ENCODE measurements around the gene FOXO3.

FOXO3 gene

GRCh38 chr6:108550256-108550655, 10.5 kb upstream of the FOXO3 start:
- Histone ChIP-seq H3K27ac (ENCODE audit: low read depth, low read length) (no peak overlapping the region), H3K36me3 (ENCODE audit: control insufficient read depth, low read length) (no peaks in the 10 kb centered on the region), H4K20me1 (ENCODE audit: control insufficient read depth, insufficient read depth, low read depth, low read length) (no peaks in the 10 kb centered on the region), H3K4me1 (ENCODE audit: control insufficient read depth, low read length) (peaks cover 11% of the 10 kb centered on the region), H3K4me3 (ENCODE audit: low read length) (no peak overlapping the region), H3K79me2 (ENCODE audit: control insufficient read depth, low read length) (no peaks in the 10 kb centered on the region), H3K27me3 (ENCODE audit: control insufficient read depth, low read length) (no peaks in the 10 kb centered on the region), H3K9me3 (ENCODE audit: control insufficient read depth, insufficient read depth, low read length) (no peaks in the 10 kb centered on the region), H3K9me2 (replicated peaks; ENCODE audit: control insufficient read depth, low read length) (no peaks in the 10 kb centered on the region), H3F3A (ENCODE audit: control insufficient read depth, insufficient read depth) (no peaks in the 10 kb centered on the region), H3K4me2 (ENCODE audit: low read length) (no peak overlapping the region)
- TF ChIP-seq CTCF (IDR thresholded peaks at IDR 0.05; ENCODE audit: low read depth, low read length, poor library complexity, severe bottlenecking) (no peak), EZH2phosphoT487 (IDR thresholded peaks at IDR 0.05; ENCODE audit: borderline replicate concordance, low read length) (no peak)

GRCh38 chr6:108555399-108556052, 5.2 kb upstream of the FOXO3 start:
- H3K4me3 ChIP-seq (ENCODE audit: low read length): no peak overlapping the region
- TF ChIP-seq EZH2phosphoT487 (IDR thresholded peaks at IDR 0.05; ENCODE audit: borderline replicate concordance, low read length): no peak
- TF ChIP-seq CTCF (IDR thresholded peaks at IDR 0.05; ENCODE audit: low read depth, low read length, poor library complexity, severe bottlenecking): no peak
- H3K27me3 ChIP-seq (ENCODE audit: control insufficient read depth, low read length): no peaks in the 10 kb centered on the region
- no peaks in the 10 kb centered on the region for H3K9me3 ChIP-seq (ENCODE audit: control insufficient read depth, insufficient read depth, low read length)
- no peaks in the 10 kb centered on the region for H3K9me2 ChIP-seq (replicated peaks; ENCODE audit: control insufficient read depth, low read length)
- H3K4me2 ChIP-seq (ENCODE audit: low read length): no peak overlapping the region
- peaks cover 20% of the 10 kb centered on the region for H3K4me1 ChIP-seq (ENCODE audit: control insufficient read depth, low read length)
- H3K79me2 ChIP-seq (ENCODE audit: control insufficient read depth, low read length): peaks cover 5% of the 10 kb centered on the region
- peaks cover 7% of the 10 kb centered on the region; the same call in 1 of the 2 replicates for H3F3A ChIP-seq (ENCODE audit: control insufficient read depth, insufficient read depth)
- no peaks in the 10 kb centered on the region for H4K20me1 ChIP-seq (ENCODE audit: control insufficient read depth, insufficient read depth, low read depth, low read length)
- H3K27ac ChIP-seq (ENCODE audit: low read depth, low read length): no peak overlapping the region
- H3K36me3 ChIP-seq (ENCODE audit: control insufficient read depth, low read length): no peaks in the 10 kb centered on the region; the same call in 1 of the 2 replicates

- no peaks in the 10 kb centered on the region; the same call in 1 of the 2 replicates for H3K36me3 ChIP-seq (ENCODE audit: control insufficient read depth, low read length)
- H3K4me3 ChIP-seq (ENCODE audit: low read length): no peak overlapping the region
- H3K9me3 ChIP-seq (ENCODE audit: control insufficient read depth, insufficient read depth, low read length): no peaks in the 10 kb centered on the region
- no peaks in the 10 kb centered on the region for H3K9me2 ChIP-seq (replicated peaks; ENCODE audit: control insufficient read depth, low read length)
- TF ChIP-seq EZH2phosphoT487 (IDR thresholded peaks at IDR 0.05; ENCODE audit: borderline replicate concordance, low read length) (no peak), CTCF (IDR thresholded peaks at IDR 0.05; ENCODE audit: low read depth, low read length, poor library complexity, severe bottlenecking) (no peak)
- H3K27me3 ChIP-seq (ENCODE audit: control insufficient read depth, low read length): no peaks in the 10 kb centered on the region
- H3F3A ChIP-seq (ENCODE audit: control insufficient read depth, insufficient read depth): peaks cover 7% of the 10 kb centered on the region; the same call in 1 of the 2 replicates
- H3K27ac ChIP-seq (ENCODE audit: low read depth, low read length): no peak overlapping the region
- H3K79me2 ChIP-seq (ENCODE audit: control insufficient read depth, low read length): peaks cover 5% of the 10 kb centered on the region
- no peak overlapping the region for H3K4me2 ChIP-seq (ENCODE audit: low read length)
- peaks cover 20% of the 10 kb centered on the region for H3K4me1 ChIP-seq (ENCODE audit: control insufficient read depth, low read length)
- no peaks in the 10 kb centered on the region for H4K20me1 ChIP-seq (ENCODE audit: control insufficient read depth, insufficient read depth, low read depth, low read length)
Measured at GRCh38 chr6:108556250-108556649, 4.5 kb upstream of the FOXO3 start.

Data from DOHH2 (cell line).